BE2C (cell line): ENCODE results near the gene NPR3.

Experiments used
- DNase-seq: peaks from one replicate; pipeline ENCODE4 v3.0.0-alpha.2; 2020
- H3K27me3 ChIP-seq: fragments of 250-450 bp; sonication (Bioruptor Pico); 2 replicates; pipeline ENCODE4 v1.5.1; 2020; ENCODE audit warnings: mild to moderate bottlenecking
- H3K36me3 ChIP-seq: fragments of 250-450 bp; sonication (Bioruptor Pico); 2 replicates; pipeline ENCODE4 v1.5.1; 2020; ENCODE audit warnings: mild to moderate bottlenecking
- H3K4me1 ChIP-seq: fragments of 250-450 bp; sonication (Bioruptor Pico); 2 replicates; pipeline ENCODE4 v1.5.1; 2020
- H3K4me3 ChIP-seq: 2 replicates; pipeline ENCODE4 v1.5.1; 2011; ENCODE audit warnings: low read depth, low read length
- H3K9me3 ChIP-seq: fragments of 250-450 bp; sonication (Bioruptor Pico); 2 replicates; pipeline ENCODE4 v1.5.1; 2020
- CTCF ChIP-seq: IDR thresholded peaks from 2 replicates; pipeline ENCODE4 v1.5.1; 2012; ENCODE audit warnings: mild to moderate bottlenecking, low read depth, low read length

Gene NPR3

DNA sequence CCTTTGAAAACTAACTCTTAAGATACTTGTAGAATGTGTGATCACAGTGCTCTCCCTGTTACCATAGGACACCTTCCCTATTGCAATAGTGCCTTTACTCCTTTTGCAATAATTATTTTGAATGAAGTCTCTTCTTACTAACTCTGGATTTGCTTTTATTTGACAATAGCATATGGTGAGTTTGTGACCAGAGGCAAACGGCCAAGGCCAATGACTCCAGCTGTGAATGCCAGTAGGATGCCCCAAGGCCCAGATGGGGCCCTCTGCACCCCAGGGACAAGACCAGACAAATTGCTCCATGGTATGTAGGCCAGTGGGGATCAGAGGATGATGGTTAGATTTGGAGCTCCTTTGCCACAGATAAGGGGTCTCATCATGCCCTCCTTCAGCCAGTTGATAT is 116.9 kb downstream of the NPR3 start:
- H3K9me3 ChIP-seq = no peaks in the 10 kb centered on the region
- TF ChIP-seq CTCF = no peak
- no peaks in the 10 kb centered on the region for H3K36me3 ChIP-seq
- no peaks in the 10 kb centered on the region for H3K4me1 ChIP-seq
- DNase-seq = no peak
- no peak overlapping the region for H3K4me3 ChIP-seq
- no peaks in the 10 kb centered on the region for H3K27me3 ChIP-seq

- no peak for DNase-seq
- Histone ChIP-seq H3K9me3 (no peaks in the 10 kb centered on the region), H3K27me3 (no peaks in the 10 kb centered on the region), H3K36me3 (no peaks in the 10 kb centered on the region), H3K4me1 (no peaks in the 10 kb centered on the region), H3K4me3 (no peak overlapping the region)
- no peak for TF ChIP-seq CTCF
Observed at GRCh38 chr5:32828492-32828891, 117.4 kb downstream of the NPR3 start.

DNA sequence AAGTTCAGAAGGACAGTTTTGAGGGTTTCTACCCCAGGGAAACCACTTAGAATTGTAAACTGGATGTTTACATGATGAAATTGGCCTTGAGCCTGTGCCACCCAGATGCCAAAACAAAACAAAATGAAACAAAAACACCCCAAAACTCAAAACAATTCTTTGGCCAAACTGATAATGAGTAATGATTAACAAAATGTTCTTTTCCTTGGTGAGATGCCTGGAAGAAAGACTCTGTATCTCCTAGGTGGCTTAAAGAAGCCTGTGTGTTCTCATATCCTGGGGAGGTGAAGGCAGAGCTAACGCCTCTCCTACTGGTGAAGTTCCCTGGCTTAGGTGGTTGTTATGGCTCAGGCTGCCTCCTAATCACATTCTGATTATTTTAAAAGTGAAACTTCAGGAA is 120.5 kb downstream of the NPR3 start:
- Histone ChIP-seq H3K4me1 (no peaks in the 10 kb centered on the region), H3K4me3 (no peak overlapping the region), H3K27me3 (no peaks in the 10 kb centered on the region), H3K36me3 (no peaks in the 10 kb centered on the region), H3K9me3 (no peaks in the 10 kb centered on the region)
- no peak for DNase-seq
- TF ChIP-seq CTCF = no peak

- H3K36me3 ChIP-seq = no peaks in the 10 kb centered on the region
- no peaks in the 10 kb centered on the region for H3K27me3 ChIP-seq
- TF ChIP-seq CTCF = no peak
- DNase-seq = no peak
- H3K9me3 ChIP-seq = no peaks in the 10 kb centered on the region
- no peaks in the 10 kb centered on the region for H3K4me1 ChIP-seq
- H3K4me3 ChIP-seq = no peak overlapping the region
Observed at GRCh38 chr5:32833127-32833526, 122.0 kb downstream of the NPR3 start.

DNA sequence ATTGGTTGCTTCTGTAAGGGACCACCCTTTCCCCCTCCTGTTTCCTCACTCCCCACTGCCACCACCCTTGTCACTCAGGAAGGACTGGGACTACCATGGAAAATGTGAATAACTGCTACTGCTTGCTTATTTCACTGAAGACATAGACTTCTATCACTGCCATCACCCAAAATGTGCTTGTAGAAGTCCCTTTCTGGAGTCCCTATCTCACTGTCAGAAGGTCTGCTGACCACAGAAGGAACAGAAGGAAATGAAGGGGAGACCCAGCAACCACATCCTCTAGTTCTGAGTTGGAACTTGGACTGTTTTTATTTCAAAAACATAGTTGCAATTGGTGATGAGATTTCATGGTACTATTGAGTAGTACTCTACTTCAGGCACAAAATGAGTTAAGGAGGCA is 122.5 kb downstream of the NPR3 start:
- Histone ChIP-seq H3K4me3 (no peak overlapping the region), H3K9me3 (no peaks in the 10 kb centered on the region), H3K27me3 (no peaks in the 10 kb centered on the region), H3K4me1 (no peaks in the 10 kb centered on the region), H3K36me3 (no peaks in the 10 kb centered on the region)
- no peak for DNase-seq
- TF ChIP-seq CTCF = no peak

DNA sequence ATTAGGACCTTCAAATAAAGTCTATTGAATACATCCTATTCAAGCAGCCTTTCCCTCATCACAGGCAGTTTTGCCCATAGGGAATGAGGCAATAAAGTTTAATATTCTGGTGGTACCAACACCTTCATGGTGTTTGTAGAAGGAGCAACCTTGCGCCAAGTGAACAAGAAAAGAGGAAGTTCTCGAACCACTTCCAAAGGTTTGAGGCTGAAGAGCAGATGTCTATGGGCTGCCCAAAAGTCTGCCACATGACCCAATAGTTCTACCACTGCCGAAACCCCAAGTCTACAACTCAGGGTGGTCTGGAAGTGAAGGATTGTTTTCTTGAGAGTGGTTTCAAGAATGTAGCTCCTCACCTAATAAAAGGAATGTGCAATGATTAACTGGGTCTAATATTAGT is 123.1 kb downstream of the NPR3 start:
- no peaks in the 10 kb centered on the region for H3K4me1 ChIP-seq
- no peaks in the 10 kb centered on the region for H3K9me3 ChIP-seq
- H3K4me3 ChIP-seq = no peak overlapping the region
- DNase-seq = no peak
- H3K27me3 ChIP-seq = no peaks in the 10 kb centered on the region
- H3K36me3 ChIP-seq = no peaks in the 10 kb centered on the region
- no peak for TF ChIP-seq CTCF
